NAMALWA (cell line): ENCODE data around the gene WNK1.

Experiments used
- DNase-seq: peaks from one replicate; pipeline ENCODE4 v3.0.0-alpha.2; 2015; ENCODE audit warnings: low spot score

Gene WNK1

GRCh38 chr12:951176-951575 is 198.8 kb downstream of the WNK1 start:
- DNase-seq, result no peak

GRCh38 chr12:953776-954175 is 201.4 kb downstream of the WNK1 start:
- DNase-seq, result no peak

GRCh38 chr12:954741-955140 is 202.4 kb downstream of the WNK1 start:
- no peak for DNase-seq

- no peak for DNase-seq
Observed at GRCh38 chr12:955939-956338, 203.6 kb downstream of the WNK1 start.

- no peak for DNase-seq
Observed at GRCh38 chr12:958588-959123, 206.3 kb downstream of the WNK1 start.
